ENCODE results near the gene PLSCR1. TPM values are rescaled to one million over a fixed set of nuclear protein-coding genes. Genes with fewer than 3 reads are reported as not detected.

PLSCR1 gene
- total RNA-seq, 2 donors from 2014 or later = 61.7 to 64.9 TPM

- Histone ChIP-seq H3K36me3 (replicated peaks in 1 of 2; ENCODE audit: insufficient read depth in 1 of 2, low read depth in 2 of 2) (no peaks in the 10 kb centered on the region), H3K4me1 (peaks cover 29% of the 10 kb centered on the region), H3K4me3 (no peak overlapping the region), H3K27me3 (no peaks in the 10 kb centered on the region), H3K9me3 (no peaks in the 10 kb centered on the region), H3K27ac (peak overlapping the region in 1 of 4 donors; percentile 39)
- ATAC-seq = no peak
- DNase-seq = no peak
- intact Hi-C loops (cut with DNase I) = no loop called here
- 78 to 83% methylated on average over 3 of the region's 3 CpGs for WGBS, 2 donors
- no peak for TF ChIP-seq CTCF (IDR thresholded peaks at IDR 0.05)
- TF ChIP-seq POLR2A (IDR thresholded peaks at IDR 0.05) = no peak
Observed at GRCh38 chr3:146504498-146505197, 39.8 kb downstream of the PLSCR1 start.

GRCh38 chr3:146503461-146504202 is 40.8 kb downstream of the PLSCR1 start:
- peak in 3 of 7 experiments; percentile 24 to 31 (median 29) for TF ChIP-seq CTCF (IDR thresholded peaks at IDR 0.05)
- no peak for TF ChIP-seq POLR2A (IDR thresholded peaks at IDR 0.05)
- ATAC-seq (peak; percentile 25), DNase-seq (peak in 1 of 4 donors; percentile 37)
- Histone ChIP-seq H3K4me1 (peaks cover 29% of the 10 kb centered on the region), H3K9me3 (no peaks in the 10 kb centered on the region), H3K4me3 (no peak overlapping the region), H3K27ac (peak overlapping the region in 2 of 4 donors; percentile 25 to 39), H3K36me3 (replicated peaks in 1 of 2; ENCODE audit: insufficient read depth in 1 of 2, low read depth in 2 of 2) (no peaks in the 10 kb centered on the region), H3K27me3 (no peaks in the 10 kb centered on the region)
- 70 to 74% methylated on average over 12 of the region's 12 CpGs for WGBS, 2 donors
- intact Hi-C loops (cut with DNase I) = no loop called here

- Histone ChIP-seq H3K9me3 (no peaks in the 10 kb centered on the region), H3K4me3 (no peak overlapping the region), H3K4me1 (peaks cover 29% of the 10 kb centered on the region), H3K36me3 (replicated peaks in 1 of 2; ENCODE audit: insufficient read depth in 1 of 2, low read depth in 2 of 2) (no peaks in the 10 kb centered on the region), H3K27me3 (no peaks in the 10 kb centered on the region), H3K27ac (peak overlapping the region in 1 of 4 donors; percentile 39)
- WGBS, 2 donors = 56 to 70% methylated on average over 1 of the region's 1 CpG
- ATAC-seq (no peak), DNase-seq (no peak)
- intact Hi-C loops (cut with DNase I) = no loop called here
- no peak for TF ChIP-seq CTCF (IDR thresholded peaks at IDR 0.05)
- TF ChIP-seq POLR2A (IDR thresholded peaks at IDR 0.05) = no peak
Observed at GRCh38 chr3:146502887-146503460, 41.4 kb downstream of the PLSCR1 start.

GRCh38 chr3:146501752-146502151 is 42.7 kb downstream of the PLSCR1 start:
- no peak for ATAC-seq
- Histone ChIP-seq H3K27ac (no peak overlapping the region), H3K9me3 (no peaks in the 10 kb centered on the region), H3K4me1 (peaks cover 20% of the 10 kb centered on the region), H3K36me3 (replicated peaks in 1 of 2; ENCODE audit: insufficient read depth in 1 of 2, low read depth in 2 of 2) (no peaks in the 10 kb centered on the region), H3K4me3 (no peak overlapping the region), H3K27me3 (no peaks in the 10 kb centered on the region)
- TF ChIP-seq CTCF (IDR thresholded peaks at IDR 0.05) (no peak), POLR2A (IDR thresholded peaks at IDR 0.05) (no peak)
- no peak for DNase-seq
- intact Hi-C loops (cut with DNase I) = no loop called here
